Endometrial microvascular endothelial cells (primary cell): ENCODE results near the gene RAB11FIP4. TPM values are rescaled to one million over a fixed set of nuclear protein-coding genes. Genes with fewer than 3 reads are reported as not detected.

ENCODE experiments used
- in situ Hi-C: cut with HindIII; loops from 2 replicates; pipeline ENCODE4 v1.10.0; 2017; ENCODE audit warnings: low sequenced_read_pairs, low pct_unique_long_range_greater_than_20kb; ENCODE audit errors: inconsistent ontology term
- total RNA-seq: library from RNA; depleted of rRNA; stranded (reverse); fragments of >200 nt; gene quantifications from one replicate; pipeline ENCODE4 v1.2.3, GENCODE V29; 2015; ENCODE audit errors: inconsistent ontology term

RAB11FIP4 gene
- total RNA-seq, 1 donor from 2014 or later = not detected

DNA sequence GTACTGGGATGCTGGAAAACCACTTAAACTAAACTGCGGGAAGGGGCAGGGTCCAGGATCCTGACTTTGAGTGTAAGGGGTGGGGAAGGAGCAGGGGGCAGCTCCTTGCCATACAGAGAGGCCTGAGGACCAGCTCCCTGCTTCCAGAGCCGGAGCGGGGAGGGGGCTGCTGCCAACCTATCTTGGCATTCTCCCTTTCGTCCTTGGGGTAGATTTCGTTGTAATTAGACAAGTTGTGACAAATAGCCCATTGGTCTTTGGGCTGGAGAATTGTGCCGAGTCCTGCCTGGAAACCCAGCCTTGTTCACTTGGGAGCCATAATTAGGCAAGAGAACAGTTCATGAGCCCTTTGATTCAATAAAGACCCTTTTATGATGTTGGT, 175.5 kb downstream of the RAB11FIP4 start:
- in situ Hi-C loops = no loop called here

DNA sequence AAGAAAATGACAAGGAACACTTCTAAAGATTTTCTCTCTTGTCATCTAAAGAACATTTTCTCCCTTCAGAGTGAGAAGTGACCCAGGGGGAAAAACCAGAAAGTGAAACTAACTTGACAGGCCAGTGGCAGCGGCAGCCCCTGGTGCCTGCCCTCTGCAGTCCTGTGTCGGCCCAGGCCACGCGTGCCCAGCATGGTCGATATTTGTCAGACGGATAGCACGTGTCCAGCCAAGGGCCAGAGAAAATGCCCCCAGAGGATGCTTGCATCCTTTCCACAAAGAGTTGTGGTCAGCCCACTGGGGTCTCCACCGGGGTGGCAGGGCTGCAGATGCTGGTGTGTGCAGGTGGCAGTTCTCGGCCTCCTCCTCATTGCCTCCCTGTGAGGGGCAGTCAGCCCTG, 176.6 kb downstream of the RAB11FIP4 start:
- in situ Hi-C loops = no loop called here

DNA sequence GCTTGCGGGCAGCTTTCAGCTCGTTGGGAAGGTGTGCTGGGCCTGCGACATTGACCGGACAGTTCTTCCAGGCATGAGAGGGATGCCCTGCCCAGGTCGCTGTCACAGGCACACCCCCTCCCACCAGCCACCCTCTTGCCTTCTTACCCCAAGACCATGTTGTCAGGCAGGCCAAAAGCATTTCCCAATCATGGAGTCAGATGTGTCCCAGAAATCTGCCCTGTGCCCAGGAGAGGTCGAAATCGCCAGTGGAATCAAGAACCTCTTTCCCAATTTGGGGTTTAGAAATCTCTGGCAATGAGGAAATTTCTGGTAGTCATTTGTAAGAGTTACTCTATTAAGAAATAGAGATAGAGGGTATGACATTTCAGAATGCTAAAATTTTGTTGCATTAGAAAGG, 177.1 kb downstream of the RAB11FIP4 start:
- in situ Hi-C loops = no loop called here

DNA sequence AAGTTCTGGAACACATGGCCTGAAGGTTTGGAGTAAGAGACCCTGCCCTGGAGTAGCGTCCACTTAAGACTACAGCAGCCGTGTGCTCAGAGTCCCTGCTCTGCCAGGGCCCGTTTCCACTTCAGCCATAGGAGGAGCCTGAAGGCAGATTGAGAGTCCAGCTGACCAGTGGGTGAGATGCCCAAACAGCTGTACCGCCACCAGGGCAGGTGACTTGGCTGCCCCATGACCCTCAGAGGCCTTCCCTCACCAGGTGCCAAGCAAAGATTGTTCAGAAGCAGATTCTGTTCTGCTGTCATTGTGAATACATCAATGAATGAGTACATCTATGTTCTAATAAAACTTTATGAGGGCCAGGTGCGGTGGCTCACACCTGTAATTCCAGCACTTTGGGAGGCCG, 178.8 kb downstream of the RAB11FIP4 start:
- in situ Hi-C loops = no loop called here

DNA sequence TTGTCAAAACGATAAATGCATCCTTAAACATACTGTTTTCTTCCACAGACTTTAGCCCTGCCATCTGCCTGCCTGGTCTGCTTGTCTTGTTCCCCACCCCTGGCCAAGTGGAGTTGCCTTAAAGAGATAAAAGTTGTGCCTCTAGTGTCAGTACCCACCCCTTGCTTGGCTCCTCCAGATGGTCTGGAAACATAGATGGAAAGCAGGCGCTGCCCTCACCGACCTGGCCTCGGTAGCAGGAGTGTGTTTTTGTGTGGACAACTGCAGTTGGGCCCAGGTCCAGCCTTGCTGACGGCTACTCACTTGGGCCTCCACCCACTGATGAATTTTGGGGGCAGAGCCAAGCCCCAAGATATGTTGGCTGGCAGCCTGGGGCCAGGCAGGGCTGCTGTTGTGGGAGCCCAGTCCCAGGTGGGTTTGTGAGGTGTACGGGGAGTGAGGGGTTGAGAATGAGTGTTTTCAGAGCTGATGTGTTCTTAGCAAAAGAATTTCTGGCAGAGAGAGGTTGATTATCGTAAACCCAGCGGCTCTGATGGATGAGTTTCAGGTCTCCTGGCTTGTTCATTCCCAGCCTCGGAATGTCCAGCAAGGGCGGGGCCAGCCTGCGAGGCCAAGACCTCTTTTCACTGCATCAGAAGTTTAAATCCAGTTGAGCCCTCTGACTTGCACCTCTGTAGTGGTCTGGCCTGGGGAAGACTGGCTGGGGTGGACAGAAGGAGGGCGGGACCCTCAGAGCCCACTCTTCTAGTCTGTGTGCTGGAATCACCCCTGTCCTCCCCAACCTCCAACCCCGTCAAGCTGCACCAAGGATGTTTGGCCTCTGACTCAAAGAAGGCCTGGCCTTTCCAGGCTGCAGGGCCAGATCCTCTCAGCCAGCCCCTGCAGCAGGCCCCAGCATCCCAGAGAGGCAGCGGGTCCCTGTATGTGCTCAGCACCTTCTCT, 179.7 kb downstream of the RAB11FIP4 start:
- in situ Hi-C loops = no loop called here

DNA sequence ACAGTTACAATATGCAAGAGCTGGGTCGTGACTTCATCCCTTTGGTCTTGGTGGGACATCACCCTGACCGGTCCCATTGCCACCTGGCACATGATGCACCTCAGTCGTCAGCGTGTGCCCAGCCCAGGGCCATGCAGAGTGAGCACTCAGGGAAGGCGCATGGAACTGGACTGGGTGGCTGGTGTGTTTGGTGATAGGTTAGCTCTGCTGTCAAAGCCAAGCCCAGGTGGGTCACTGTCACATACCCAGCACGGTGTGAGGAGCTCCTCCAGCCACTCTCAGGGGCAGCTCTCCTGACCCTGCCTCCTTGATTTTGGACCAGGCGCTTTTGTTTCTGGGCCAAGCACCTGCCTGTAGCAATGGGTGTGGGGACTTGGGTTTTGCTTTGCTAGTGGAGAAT, 180.9 kb downstream of the RAB11FIP4 start:
- in situ Hi-C loops = no loop called here

DNA sequence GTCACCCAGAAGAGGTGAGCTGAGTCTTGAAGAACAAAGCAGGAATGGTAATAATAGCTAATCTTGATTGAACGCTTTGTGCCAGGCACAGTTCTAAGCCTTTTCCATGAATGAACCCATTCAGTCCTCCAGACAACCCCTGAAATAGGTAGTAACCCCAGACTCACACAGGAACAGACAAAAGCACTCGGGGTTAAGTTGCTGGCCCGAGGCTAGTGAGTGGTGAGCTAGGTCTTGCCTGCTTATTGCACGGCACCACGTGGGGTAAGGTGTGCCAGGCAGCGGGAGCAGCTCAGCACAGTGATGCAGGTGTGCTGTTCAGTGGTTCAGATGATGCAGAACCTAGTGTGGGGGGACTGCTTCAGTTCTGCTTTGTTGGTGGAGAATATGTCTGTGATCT, 181.6 kb downstream of the RAB11FIP4 start:
- in situ Hi-C loops = no loop called here

DNA sequence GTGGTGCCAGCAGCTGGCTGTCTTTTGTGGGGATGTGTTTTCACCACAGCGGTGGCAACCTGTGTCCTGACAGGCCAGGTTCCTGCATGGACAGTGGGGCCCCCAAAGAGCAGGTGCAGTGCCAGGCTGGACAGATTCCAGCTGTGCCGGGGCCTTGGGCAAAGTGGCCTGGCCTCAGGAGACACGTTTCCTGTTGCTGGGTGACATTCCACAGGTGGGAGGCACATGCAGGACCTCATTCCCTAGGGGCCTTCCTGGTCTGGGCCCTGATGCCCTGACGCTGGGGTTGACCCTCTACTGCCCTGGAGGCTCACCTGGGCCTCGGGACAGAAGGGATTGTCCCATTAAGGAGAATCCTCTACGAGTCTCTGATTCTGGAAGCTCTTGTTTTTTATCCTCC, 182.4 kb downstream of the RAB11FIP4 start:
- in situ Hi-C loops = no loop called here

DNA sequence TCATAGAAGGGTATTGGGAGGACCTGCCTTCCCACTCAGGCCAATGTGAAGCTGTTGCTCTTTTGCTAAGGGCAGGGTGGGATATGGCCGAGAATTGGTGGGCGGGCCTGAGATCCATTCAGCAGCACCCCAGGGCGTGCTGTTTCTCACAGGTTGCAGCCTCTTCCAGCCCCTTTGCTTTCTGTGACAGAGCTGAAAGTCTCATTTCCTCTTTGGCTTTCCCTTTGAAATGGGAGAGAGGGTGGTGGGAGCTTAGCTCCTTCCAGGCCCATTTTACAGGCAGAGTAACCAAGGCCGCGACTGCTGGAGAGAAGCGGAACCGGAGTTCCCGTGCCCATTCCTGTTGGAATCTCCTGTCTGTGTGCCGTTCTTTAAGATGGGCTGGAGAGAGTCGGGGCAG, 183.0 kb downstream of the RAB11FIP4 start:
- in situ Hi-C loops = no loop called here

DNA sequence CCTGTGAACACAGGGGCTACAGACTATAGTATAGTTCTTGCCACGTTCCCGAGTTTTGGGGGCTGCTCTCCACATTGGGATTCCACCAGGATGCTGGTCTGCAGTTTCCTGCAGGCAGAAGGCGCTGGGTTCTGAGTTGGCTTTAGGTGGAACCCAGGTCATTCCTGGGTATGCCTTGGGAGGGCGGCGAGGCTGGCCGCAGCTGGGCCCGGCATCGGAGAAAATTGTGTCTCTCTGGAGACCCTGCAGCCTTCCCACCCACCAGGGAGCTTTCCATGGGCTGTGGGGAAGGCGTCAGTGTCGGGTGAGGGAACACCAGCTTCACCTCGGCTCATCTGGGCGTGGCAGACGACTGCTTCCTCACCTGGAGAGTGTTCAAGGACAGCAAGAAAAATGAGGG, 183.6 kb downstream of the RAB11FIP4 start:
- in situ Hi-C loops = no loop called here

DNA sequence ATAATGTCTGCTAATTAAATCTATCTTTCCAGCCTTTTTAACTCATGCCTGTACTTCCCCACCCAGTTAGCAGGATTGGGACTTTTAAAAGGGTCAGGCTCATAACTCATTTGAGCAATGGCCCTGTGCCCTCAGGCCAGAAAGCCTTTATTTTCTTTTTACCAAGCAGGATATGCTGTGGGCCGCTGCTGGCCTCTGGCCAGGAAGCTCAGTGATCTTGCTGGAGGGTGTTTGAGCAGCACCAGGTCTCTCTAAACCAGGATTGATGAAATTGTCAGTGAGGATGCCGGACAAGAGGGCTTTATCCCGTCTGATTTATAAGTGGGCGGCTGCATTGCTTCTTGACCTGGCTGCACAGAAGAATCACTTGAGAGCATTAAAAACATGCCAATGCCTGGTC, 187.8 kb downstream of the RAB11FIP4 start:
- in situ Hi-C loops = no loop called here

DNA sequence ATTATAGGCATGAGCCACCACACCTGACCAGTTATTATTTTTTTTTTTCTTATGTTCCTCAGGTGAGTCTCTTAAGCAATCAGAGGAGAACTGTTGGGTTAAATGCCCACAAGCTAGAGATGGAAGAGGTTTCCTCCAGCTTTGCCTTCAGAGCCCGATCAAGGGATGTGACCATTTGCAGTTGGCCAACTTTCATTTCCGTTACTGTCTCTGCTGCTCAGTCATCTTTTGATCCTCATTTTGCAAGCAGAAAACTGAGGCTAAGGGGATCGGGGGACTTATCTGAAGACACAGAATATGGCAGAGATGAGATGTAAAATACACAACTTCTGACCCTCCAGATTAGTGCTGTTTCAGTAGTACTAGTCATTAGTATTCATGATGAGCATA, 188.8 kb downstream of the RAB11FIP4 start:
- in situ Hi-C loops = no loop called here

DNA sequence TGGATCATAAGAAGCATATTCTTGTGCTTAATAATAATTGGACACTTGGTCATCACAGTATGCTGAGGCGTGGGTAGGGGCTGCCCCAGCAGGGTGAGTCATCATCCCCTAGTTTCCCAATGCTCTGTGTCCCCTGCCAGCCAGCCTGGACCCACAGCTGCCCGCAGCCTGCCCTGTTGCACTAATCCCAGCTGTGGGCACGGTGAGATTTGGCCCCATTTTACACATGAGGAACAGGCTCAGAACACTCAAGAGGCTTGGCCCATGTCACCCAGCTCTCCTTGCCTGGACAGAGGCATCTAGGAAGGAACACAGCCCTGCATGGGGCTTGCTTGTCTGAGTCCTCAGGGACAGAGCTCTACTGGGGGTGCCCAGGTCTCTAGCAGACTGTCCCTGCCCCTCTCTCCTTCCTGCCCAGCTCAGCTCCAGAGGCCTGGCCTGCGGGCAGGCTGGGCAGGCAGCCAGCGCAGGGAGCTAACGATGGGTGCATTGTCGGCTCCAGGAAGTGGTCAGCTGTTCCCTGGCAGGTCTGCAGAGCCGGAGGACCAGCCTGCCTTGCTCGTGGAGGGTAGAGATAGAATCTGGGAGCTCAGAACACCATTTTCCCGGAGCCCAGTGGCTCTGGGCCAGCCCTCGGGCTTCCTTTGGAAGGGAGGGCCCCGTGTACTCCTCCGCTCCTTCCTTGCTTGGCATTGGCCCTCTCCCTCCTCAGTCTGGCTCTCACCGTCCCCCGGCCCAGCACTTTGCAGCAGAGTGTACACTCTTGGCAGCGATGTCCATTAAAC, 189.4 kb downstream of the RAB11FIP4 start:
- in situ Hi-C loops = no loop called here

DNA sequence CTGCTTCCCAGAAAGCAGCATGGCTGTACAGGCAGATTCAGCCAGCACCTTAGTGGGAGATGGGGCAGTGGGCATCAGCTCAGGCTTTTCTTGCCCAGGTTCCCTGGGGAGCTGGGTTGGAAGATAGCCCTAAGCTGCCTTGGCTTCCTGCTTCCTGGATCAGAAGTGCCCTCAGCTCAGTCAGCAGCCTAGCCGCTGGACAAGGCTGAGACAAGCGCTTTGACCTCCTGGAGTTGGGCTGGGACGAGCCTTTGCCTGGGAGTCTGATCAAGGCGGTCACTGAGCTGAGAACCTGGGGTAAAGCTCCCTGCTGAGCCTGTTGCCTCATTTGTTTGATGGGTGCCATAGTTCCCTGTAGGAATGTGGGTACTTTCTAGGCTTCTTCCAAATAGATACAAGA, 190.0 kb downstream of the RAB11FIP4 start:
- in situ Hi-C loops = no loop called here

DNA sequence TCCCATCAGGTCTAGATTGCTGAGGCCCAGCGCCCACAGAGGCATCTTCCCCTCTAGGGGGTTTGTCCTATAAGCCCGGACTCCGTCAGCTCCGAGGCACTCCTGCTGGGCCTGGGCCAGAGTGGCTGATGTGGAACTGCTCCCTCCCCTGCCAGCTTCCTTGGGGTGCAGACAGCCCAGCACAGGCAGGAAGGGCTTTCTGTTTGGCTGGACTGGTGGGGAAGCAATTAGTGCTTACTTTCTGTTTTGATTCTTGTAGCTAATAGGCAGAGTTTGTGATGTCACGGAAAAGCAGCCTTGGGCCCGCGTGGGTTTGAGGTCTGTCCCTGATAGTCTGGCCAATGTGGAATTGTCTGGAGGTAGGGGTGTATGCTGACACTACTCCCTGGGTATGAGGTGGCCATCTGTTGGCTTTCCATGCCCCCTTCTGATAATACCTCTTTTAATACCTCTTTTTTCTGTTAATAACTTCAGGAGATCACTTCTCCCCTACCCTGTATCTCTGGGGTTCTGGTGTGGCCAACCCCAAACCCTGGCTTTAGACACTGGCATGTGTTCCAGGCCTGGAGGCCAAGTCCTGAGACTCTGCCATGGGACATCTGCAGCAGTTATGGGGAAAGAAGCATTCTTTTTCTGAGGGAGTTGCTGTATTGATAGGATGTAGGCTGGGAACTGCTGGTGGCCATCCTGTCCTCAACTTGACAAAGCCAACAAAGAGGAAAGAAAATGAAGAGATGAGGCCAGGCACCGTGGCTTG, 190.9 kb downstream of the RAB11FIP4 start:
- in situ Hi-C loops = no loop called here

DNA sequence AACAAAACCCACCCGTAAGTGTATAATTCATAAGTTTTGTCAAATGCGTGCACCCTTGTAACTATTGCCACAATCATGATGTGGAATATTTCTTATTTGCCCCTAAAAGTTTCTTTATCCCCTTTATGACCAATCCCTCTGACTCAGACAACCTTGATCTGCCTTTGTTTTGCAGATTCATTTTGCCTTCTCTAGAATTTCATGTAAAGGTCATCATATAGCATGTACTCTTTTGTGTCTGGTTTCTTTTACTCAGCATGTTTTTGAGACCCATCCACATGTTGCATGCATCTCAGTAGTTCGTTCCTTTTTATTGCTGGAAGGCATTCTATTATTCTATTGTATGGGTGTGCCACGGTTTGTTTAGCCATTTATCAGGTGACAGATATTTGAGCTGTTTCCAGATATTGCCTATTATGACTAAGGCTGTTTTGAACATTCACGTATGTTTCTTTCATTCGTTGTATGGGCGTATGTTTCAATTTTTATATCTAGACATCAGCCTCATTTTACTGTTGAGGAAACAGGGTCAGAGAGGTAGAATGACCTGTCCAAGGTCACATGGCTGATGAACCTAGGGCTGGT, 192.4 kb downstream of the RAB11FIP4 start:
- in situ Hi-C loops = no loop called here

DNA sequence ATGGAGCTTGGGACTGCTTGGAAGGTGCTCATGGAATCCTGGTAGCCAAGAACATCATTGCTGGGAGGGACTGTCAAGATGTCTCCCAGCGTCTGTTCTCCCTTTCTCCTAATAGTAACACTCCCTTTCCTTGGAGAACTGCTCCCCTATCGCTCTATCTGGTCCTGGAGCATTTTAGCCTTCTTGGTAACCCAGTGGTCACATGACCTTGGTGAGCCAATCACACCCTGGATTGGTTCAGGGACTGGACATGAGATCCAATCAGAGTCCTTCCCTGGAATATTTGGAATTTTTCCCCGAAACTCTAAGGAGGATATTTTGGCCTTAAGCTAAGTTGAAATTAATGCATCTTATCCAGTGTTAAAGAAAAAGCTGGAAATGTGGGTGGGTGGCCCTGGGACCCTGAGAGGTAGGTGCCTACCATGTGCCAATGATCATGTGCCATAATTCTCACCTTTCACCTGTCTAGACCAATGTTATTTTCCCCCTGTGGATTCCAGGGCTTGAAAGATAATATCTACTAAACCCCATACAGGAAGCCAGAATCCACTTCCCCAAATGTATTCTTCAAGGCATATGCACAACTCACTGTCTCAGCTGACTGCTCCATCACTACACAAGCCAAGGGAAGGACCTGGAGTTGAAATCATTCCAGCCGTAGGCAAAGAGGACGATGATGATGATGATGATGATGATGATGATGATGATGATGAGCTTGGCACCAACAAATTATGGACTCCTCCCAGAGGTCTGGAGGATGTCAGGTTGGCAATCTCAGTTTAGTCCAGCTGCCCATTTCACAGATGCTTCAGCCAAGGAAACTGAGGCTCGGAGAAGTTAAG, 193.2 kb downstream of the RAB11FIP4 start:
- in situ Hi-C loops = no loop called here

DNA sequence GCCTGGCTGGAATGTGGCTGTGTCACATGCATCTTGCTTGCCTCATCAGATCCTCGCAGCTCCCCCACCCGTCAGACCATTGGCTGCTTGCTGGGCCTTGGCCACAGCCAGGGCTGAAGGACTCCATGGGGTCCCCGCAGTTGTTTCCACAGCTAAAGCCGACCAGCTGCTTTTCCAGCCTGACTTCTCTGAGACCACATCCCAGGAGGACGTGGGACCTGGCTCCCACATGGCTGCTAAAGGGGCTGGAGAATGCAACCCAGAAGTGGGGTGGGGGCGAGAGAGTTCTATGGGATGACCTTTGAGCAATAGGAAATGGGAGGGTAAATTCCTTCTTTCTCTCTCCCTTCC, 193.8 kb downstream of the RAB11FIP4 start:
- in situ Hi-C loops = no loop called here
